ENCODE data around the gene SERPINB1.
A peak's percentile ranks its signal among the peaks of the same experiment; 100 is the strongest.
"Not testable (repeated sequence)": the region's sequence is repeated elsewhere in the genome, so short reads cannot be mapped to it uniquely, and the experiment has no call there.

Gene SERPINB1

DNA sequence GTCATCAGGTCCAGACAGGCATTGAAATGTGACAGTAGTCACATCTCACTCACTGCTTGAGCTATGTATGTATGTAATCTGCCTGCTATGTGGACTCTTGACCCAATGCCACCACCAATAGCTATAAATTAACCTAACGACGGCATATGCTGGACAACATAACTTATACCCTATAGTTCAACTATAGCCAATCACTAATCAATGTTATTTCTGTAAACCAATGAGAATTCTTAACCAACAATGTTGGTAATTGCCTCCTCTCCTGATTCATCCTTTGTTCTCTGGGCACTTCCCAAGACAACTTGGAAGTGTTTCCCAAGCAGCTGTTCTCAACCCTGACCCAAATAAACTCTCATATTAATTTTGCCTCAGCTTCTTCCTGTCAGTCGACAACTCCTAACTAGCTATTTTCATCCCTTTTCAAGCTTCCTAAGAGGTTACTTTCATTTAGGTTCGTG, 24.1 kb upstream of the SERPINB1 start:
- TF ChIP-seq, protein P1, sequence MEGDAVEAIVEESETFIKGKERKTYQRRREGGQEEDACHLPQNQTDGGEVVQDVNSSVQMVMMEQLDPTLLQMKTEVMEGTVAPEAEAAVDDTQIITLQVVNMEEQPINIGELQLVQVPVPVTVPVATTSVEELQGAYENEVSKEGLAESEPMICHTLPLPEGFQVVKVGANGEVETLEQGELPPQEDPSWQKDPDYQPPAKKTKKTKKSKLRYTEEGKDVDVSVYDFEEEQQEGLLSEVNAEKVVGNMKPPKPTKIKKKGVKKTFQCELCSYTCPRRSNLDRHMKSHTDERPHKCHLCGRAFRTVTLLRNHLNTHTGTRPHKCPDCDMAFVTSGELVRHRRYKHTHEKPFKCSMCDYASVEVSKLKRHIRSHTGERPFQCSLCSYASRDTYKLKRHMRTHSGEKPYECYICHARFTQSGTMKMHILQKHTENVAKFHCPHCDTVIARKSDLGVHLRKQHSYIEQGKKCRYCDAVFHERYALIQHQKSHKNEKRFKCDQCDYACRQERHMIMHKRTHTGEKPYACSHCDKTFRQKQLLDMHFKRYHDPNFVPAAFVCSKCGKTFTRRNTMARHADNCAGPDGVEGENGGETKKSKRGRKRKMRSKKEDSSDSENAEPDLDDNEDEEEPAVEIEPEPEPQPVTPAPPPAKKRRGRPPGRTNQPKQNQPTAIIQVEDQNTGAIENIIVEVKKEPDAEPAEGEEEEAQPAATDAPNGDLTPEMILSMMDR (conservative IDR thresholded peaks at IDR 0.05; ENCODE audit: control insufficient read depth, insufficient read depth, low read depth, low read length), result no peak
- no peak overlapping the region for H3K4me3 ChIP-seq (ENCODE audit: control insufficient read depth, low read depth, low read length)
- peak; percentile 73 for DNase-seq (ENCODE audit: low read depth)

DNA sequence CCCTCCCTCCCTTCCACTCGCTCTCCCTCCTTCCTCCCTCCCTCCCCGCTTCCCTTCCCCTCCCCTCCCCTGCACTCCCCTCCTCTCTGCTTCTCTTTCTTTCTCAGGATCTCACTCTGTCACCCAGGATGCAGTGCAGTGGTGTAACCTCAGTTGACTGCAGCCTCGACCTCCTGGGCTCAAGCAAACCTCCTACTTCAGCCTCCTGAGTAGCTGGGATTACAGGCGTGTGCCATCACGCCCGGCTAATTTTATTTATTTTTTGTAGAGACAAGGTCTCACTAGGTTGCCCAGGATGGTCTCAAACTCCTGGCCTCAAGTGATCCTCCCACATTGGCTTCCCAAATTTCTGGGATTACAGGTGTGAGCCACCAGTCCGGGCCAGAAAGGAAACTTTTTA, 23.6 kb upstream of the SERPINB1 start:
- TF ChIP-seq, protein P1 (conservative IDR thresholded peaks at IDR 0.05; ENCODE audit: control insufficient read depth, insufficient read depth, low read depth, low read length), result no peak
- no peak for DNase-seq (ENCODE audit: low read depth)
- no peak overlapping the region for H3K4me3 ChIP-seq (ENCODE audit: control insufficient read depth, low read depth, low read length)

DNA sequence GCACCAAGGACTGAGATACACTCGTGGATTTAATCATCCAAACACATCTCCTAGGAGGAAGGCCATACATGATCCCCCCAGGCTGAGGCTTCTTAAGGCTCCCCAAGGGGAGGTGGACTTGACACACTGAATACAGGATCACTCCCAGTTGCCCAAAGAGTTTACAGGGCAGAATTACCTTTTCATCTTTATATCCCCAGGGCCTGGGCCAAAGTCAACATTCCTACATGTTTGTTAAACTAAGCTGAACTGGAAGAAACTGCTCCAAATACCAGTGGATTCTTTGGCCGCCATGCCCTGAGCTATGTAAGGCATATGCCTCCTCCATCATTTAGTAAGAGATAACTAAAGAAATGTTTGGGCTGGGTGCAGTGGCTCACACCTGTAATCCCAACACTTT, 22.2 kb upstream of the SERPINB1 start:
- DNase-seq (ENCODE audit: low read depth), result no peak
- TF ChIP-seq, protein P1 (conservative IDR thresholded peaks at IDR 0.05; ENCODE audit: control insufficient read depth, insufficient read depth, low read depth, low read length), result no peak
- no peak overlapping the region for H3K4me3 ChIP-seq (ENCODE audit: control insufficient read depth, low read depth, low read length)

GRCh38 chr6:2862712-2863181, 21.1 kb upstream of the SERPINB1 start:
- no peak for DNase-seq (ENCODE audit: low read depth)
- H3K4me3 ChIP-seq (ENCODE audit: control insufficient read depth, low read depth, low read length), result no peak overlapping the region
- TF ChIP-seq, protein P1 (conservative IDR thresholded peaks at IDR 0.05; ENCODE audit: control insufficient read depth, insufficient read depth, low read depth, low read length), result no peak

GRCh38 chr6:2861822-2862164, 20.1 kb upstream of the SERPINB1 start:
- no peak overlapping the region for H3K4me3 ChIP-seq (ENCODE audit: control insufficient read depth, low read depth, low read length)
- TF ChIP-seq, protein P1 (conservative IDR thresholded peaks at IDR 0.05; ENCODE audit: control insufficient read depth, insufficient read depth, low read depth, low read length), result no peak
- no peak for DNase-seq (ENCODE audit: low read depth)

DNA sequence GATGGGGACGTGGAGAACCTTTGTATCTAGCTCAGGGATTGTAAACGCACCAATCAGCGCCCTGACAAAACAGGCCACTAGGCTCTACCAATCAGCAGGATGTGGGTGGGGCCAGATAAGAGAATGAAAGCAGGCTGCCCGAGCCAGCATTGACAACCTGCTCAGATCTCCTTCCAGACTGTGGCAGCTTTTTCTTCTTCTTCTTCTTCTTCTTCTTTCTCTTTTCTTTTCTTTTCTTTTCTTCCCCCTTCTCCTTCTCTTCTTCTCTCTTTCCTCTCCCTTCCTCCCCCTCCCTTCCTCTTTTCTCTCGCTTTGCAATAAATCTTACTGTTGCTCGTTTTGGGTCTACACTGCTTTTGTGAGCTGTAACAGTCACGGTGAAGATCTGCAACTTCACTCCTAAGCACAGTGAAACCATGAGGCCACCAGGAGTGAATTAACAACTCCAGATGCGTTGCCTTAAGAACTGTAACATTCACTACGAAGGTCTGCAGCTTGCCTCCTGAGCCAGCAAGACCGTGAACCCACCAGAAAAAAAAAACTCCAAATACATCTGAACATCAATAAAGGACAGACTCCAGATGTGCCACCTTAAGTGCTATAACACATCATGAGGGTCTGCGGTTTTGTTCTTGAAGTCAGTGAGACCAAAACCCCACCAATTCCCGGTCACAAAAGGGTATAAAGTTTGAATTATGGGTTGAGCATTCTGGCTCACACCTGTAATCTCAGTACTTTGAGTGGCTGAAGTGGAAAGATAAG, 19.6 kb upstream of the SERPINB1 start:
- no peak for DNase-seq (ENCODE audit: low read depth)
- H3K4me3 ChIP-seq (ENCODE audit: control insufficient read depth, low read depth, low read length), result no peak overlapping the region
- TF ChIP-seq, protein P1 (conservative IDR thresholded peaks at IDR 0.05; ENCODE audit: control insufficient read depth, insufficient read depth, low read depth, low read length), result no peak

DNA sequence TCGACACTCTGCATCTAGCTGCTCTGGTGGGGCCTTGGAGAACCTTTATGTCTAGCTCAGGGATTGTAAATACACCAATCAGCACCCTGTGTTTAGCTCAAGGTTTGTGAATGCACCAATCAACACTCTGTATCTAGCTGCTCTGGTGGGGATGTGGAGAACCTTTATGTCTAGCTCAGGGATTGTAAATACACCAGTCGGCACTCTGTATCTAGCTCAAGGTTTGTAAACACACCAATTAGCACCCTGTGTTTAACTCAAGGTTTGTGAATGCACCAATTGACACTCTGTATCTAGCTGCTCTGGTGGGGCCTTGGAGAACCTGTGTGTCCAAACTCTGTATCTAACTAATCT, 19.0 kb upstream of the SERPINB1 start:
- not testable (repeated sequence) for DNase-seq (ENCODE audit: low read depth); H3K4me3 ChIP-seq (ENCODE audit: control insufficient read depth, low read depth, low read length)

GRCh38 chr6:2859798-2860705, 18.4 kb upstream of the SERPINB1 start:
- not testable (repeated sequence) for H3K4me3 ChIP-seq (ENCODE audit: control insufficient read depth, low read depth, low read length); DNase-seq (ENCODE audit: low read depth)
